HG03378 (cell line): ENCODE measurements around the gene SND1.
A peak's percentile ranks its signal among the peaks of the same experiment; 100 is the strongest.
"Not testable (repeated sequence)": the region's sequence is repeated elsewhere in the genome, so short reads cannot be mapped to it uniquely, and the experiment has no call there.

Source experiments
- ATAC-seq: cut with Tn5 transposase; IDR thresholded peaks from one replicate; pipeline ENCODE4 v1.9.1; 2021; ENCODE audit warnings: mild to moderate bottlenecking, moderate library complexity; ENCODE audit not compliant: unreplicated experiment

The SND1 gene

DNA sequence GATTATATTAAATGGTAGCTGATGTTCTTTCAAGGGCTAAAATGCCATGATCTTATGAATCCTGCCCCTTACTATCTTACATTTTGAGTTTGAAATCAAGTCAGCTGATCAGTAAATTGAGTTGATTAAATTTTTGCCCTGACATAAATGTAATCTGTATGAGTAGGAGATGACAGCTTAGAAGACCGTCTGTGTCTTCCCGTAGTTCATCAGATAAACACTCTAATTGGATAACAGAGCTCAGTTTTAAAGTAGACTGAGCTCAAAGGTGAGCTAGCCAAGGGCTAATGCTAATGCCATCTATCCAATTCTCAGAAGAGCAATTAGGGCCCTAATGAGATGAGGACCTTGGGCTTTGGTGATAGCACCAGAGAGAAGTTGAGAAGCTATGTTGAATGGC, 296.3 kb downstream of the SND1 start:
- ATAC-seq, result no peak

DNA sequence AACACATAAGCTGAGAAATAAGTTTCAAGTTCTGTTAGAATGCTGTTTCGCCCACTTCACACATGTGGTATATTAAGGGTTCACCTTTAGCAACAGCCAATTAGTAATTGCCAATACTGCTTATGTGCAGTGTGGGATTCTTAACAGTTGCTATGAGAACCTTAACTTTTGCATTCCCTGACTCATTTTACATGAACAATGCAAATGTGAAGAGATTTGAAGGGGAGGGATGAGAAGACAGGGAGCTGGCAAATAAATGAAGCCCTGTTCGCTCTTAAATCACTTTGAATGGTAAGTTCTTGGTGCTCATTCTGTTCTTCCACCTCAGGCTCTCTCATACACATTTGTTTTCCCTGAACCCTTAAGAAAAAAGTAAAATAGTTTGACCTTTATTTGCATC, 296.9 kb downstream of the SND1 start:
- no peak for ATAC-seq

DNA sequence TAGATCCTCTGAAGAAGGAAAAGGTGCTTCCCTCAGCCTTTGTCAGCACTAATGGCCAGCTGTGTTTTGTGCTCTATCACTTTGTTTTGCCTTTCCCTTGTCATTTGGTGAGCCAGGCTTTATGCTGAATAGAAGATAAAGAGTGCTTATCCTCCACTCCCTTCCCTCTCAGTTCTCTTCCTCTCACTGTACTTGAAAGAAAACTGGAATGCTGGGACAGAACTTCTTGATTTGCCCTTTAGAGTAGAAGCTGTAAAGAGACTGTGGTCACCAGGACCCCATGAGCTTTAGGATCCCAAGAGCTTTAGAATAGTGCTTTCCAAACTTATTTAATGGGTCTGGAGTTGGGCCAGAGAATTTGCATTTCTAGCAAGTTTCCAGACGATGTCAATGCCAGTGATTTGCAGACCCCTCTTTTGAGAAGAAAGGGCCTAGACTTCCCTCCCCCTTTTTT, 297.8 kb downstream of the SND1 start:
- ATAC-seq, result no peak

DNA sequence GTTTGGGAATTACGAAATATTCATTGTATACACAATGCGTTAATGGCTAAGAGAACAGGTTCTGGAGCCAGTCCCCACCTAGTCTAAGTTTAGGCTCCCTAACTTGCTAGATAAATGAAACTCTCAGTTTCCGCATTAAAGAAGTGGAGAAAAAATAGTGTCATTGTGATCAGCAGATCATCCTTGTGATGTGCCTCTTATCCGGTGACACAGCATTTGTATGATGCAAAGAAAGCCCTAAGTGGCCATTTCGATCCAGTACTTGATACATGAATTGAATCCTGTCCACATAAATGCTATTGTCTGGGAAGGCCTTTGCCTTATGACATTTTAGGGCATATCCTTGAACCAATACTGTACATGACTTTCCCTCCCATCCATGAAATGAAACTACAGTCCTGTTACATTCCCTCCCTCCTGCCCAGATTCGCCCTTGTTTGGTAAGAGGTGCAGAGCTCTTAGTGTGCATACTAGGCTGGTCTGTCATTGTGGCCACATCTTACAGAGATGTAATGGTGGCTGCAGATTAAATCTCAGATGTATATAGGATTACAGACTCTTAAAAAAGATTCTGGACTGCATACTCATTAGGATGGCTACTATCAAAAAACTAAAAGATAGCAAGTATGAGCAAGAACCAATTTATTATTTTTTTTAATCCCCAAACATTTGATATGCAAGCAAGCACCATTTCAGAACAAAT, 298.4 kb downstream of the SND1 start:
- ATAC-seq, result no peak

DNA sequence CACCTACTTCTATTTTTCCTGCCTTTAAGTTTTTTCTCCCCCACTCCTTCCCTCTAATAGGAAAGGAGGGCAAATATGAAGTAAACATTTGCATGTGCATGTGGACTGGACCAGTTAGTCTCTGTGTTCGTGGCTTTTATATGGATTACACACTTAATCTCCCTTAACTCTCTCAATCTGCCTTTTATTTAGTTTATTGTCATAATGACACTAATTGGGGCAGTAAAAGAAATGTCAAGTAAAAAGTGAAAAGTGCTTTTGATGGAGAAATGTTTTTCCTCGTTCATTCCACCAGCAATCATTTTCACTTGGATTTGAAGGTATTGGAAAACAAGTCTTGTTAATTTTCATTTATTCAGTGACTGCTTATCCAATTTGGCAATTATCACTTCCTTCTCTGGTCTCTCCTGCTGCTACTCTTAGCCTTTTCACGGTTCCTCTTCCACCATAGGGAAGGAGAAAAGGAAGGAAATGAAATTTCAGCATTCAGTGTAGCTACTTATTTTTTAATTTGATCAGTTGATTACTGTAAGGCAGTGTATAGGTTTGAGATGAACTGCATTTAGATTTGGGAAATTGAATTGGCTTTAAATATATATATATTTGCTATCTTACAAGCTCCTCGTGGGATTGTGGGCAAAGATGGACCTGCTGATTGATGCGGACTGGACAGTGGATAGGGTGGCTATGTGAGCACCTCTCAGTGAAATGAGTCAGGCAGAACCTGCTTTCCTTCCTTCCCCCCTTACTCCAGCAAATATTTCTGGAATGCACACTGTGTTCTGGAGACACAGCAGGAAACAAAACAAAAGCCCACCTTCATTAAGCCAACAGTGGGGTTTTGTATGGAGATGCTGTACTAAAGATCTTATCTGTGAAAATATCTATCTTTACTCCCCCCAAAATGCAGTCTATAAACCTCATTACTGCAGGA, 301.7 kb downstream of the SND1 start:
- no peak for ATAC-seq

DNA sequence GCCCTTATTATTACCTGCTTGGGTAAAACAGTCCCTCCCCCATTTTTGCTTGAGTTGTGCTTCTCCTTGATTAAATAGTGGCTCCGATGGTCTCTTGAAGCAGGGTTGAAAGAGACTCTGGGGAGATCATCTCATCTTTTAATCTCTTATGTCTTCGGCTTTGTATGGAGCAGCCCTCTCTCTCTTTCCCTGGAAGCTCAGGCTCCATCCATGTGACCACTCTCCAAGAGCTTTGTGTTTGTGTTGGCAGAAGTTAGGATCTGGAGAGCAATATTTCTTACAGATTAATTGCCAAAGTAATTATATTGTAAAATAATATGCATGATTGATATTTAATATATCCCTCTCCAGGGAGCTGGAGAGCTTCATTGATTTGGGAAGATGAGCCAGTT, 302.4 kb downstream of the SND1 start:
- ATAC-seq, result no peak

DNA sequence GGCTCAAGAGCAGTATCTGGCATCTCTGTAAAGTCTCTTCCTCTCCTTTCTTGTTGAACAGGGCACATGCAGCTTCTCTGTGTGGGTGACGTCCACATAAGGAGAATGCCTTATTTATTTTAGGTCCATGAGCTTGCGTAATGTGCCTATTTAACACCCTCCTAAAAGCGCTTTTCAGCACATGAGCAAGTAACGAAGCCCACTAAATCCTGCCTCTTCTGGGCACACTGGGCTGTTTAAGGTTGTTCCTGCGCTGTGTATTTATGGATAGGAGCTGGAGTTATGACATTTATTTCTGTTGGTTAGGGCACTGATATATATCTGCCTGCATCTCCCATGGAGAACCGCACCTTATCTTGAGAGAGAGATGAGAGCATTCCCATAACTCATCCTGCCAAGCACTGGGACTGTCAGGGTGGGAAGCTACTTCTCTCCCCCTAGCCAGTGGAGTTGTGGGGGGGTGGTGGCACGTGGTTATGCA, 303.1 kb downstream of the SND1 start:
- no peak for ATAC-seq

DNA sequence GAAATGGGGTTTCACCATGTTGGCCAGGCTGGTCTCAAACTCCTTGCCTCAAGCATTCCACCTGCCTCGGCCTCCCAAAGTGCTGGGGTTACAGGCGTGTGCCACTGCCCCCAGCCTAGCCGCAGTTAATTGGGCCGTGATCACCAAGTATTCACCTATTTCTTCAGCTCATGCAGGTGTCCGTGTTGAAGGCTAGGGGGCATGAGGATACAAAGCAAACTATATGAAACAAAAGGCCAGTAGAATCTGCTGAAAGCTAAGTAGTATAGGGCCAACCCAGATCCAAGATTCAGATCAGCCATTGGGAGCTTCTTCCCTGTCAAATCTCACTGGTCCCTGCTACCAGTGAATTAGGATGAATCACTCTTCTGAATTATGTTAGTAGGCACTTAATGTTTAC, 305.9 kb downstream of the SND1 start:
- no peak for ATAC-seq

DNA sequence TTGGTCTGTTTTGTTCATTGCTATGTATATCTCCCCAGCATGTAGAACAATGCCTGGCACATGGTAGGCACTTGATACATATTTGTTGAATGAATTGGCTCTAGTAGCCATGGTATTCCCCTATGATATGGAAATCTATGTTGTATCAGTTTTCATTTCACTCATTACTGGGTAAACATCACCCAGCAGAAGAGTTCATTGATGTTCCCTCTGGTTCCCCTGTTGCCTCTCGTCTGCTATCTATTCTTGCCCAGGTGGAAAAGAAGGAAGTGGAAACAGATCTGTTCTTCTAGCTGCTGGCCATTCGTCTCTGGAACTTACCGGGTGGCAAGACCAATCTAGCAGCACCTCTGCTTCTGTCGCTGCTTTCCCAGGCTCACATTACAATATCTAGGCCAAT, 307.8 kb downstream of the SND1 start:
- peak; percentile 96 for ATAC-seq

DNA sequence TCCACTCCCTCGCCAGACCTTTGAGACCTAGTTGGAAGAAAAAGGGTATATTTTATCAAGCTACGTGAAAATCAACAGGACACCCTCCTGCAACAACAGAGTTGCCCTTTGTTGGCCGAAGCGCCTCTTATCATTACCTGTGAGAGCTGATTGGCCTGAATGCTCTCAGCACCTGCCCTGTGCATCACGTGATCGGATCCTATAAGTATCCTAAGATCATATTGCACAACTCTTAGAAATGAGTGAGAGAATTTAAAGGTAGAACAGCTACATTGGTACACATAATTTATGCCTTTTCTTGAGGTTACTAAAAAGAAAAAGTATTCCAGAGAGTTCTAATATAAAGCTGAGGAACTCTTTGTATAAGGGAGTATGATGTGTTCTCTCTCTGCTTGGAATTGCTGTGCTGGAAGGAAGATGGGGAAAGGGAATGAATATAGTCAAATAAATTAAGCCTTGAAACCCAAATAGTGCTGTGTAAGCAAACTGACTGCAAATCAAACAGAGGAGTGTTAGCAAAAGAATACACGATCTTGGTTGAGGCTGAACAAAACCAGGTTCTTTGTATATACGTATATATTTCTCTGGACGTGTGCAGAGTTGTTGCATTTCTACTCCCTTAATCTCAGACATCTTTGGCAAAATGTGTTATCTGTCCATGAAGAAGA, 309.9 kb downstream of the SND1 start:
- no peak for ATAC-seq

DNA sequence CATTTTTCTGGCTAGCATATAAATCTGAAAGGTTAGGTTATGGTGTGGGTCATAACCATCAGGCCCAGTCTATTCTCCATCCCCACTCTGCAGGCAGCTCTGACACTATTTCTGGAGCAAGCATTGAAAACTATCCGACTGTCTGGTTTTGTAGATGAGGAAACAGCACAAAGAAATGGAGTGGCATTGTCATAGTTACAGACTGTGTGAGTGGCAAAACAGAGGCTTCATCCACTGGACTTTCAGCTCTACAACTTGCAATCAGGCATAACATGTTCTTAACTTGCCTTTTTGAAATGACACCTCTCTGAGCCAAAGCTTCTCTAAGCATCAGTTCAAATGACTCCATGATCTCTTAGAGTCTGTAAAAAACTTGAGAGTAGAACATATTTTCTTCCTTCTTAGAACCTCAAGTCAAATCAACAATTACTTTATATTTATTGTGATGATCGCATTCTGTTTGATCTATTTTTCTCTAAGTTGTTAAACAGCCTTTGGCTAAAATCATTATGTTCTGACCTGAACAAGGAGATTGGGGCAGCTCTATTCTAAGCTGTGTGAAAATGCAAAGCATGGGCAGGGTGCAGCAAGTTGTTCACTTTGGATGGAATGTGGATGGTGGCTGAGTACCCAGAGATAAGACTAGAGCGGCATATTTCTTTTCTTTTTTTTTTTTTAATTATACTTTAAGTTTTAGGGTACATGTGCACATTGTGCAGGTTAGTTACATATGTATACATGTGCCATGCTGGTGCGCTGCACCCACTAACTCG, 310.8 kb downstream of the SND1 start:
- ATAC-seq, result no peak

DNA sequence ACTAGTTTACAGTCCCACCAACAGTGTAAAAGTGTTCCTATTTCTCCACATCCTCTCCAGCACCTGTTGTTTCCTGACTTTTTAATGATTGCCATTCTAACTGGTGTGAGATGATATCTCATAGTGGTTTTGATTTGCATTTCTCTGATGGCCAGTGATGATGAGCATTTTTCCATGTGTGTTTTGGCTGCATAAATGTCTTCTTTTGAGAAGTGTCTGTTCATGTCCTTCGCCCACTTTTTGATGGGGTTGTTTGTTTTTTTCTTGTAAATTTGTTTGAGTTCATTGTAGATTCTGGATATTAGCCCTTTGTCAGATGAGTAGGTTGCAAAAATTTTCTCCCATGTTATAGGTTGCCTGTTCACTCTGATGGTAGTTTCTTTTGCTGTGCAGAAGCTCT, 311.9 kb downstream of the SND1 start:
- not testable (repeated sequence) for ATAC-seq

DNA sequence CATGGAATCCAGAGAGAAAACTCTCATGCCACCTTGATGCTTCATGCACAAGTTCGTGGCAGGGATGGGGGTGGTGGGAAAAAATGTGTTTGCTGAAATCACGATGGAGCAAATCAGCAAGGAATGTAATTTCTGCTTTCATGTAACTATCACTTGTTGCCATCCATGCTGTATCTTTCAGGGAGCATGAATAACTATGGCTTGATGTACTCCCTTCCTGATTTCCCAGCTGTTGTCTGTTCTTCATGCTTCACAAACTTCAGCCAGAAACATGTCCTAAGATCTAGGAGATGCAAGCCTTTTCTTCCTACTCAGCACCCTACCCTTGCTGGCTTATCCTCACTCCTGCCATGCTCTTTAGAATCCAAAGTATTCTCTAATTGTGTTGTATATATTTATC, 315.3 kb downstream of the SND1 start:
- ATAC-seq, result no peak

DNA sequence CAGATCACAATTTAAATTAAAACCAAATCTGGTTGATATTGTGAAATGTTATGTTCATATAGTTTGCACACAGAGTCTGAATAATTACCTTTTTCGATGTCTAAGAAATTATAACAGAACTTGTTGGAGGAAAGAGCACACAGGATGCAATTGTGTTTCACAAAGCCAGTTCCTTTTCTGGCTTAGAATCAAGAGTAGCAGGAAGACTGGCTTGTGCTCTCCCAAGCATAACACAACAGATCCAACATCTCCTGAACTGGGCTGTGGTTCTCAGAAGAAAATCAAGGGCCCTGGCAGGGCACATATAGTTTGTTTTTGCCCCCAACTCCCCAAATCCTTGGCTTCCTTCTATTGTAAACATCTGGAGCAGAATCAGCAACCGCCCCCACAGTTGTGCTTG, 316.6 kb downstream of the SND1 start:
- no peak for ATAC-seq

DNA sequence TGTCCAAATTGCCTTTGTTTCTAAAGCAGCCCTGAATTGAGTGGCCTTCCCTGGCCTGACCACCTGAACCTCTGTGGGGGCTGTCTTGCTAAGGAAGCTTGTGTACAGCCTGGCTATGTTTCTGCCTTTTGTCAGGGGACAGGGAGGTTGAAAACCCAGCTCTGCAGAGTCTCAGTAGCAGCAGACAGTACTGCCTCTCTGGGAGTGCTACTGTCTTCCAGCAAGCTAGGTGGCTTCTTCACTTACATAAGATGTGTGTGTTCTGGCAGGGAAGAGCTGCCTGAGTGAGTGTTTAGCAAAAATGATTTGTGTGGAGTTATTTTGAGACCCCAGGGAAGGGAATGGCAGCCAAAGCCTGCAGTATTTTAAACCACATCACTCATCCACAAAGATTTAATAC, 321.8 kb downstream of the SND1 start:
- no peak for ATAC-seq

DNA sequence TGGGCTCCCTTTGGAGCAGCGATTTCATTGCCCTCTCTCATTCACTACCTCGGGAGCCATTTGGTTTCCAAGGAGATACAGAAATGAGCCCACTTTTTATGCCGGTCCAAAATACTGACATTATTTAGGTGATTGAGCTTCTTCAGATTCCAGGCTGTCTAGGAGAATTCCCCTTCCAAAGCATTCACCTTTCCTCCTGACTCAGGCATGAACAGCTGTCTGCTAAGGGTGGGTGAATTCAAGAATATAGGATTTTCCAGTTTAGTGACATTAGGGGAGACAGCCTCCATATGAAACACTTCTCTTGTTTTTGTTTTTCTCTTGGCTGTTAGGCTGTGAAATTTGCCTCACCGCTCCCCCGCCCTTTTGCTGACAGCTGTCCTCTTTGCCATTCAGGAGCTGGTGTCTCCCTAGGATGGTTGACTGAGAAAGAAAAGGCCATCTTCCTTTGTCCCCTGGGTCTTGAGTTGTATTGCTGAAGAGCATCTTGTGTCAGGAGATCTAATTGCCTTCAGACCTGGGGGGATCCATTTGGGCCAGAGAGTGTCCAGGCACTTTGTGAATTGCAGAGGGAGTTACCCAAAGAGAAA, 322.5 kb downstream of the SND1 start:
- no peak for ATAC-seq

DNA sequence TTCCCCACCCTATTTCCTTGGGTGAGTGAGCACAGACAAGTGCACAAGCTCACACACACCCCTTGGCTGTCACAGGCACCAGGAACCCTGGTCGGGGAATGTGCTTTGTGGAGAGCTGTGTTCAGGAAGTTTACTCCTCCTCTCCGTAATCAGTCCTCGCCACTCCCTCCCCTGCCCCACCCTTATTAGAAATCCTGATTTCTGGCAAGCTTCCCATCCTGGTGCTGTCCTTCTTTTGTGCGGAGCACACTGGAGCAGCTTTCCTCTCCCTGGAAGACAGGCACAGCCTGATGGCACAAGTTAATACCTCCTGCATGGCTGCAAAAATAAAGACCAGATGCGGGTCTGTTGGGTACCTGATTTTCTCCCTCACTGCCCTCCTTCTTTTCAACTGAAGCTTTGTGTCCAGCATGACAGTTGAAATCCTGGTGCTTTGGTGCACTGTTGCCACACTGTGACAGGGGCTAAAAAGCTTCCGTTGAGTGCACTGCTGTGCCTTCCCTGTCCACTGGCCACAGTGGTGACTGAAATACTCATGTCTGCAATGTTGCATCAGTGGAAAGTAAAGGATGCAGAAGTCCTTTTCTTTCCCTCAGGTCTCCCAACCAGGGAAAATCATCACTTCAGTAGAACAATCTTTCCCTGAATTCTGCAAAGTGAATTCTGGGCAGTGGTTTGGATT, 324.2 kb downstream of the SND1 start:
- no peak for ATAC-seq

DNA sequence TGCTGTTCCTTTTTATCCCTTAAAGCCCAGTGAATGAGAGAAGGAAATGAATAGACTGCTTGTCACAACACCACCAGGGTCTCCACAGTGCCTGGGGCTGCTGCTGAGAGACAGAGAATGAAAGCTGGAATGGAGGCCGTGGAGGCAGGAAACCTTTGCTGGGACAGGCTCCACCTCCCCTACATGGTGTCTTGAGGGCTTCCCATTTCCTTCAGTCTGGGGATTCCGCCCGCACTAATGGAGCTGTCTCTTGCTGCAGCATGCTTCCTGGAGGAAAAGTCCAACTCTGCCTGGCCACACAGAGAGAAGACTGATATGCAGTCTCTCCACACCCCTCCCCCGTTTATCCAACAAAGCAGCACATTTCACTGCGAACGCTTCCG, 324.7 kb downstream of the SND1 start:
- no peak for ATAC-seq

DNA sequence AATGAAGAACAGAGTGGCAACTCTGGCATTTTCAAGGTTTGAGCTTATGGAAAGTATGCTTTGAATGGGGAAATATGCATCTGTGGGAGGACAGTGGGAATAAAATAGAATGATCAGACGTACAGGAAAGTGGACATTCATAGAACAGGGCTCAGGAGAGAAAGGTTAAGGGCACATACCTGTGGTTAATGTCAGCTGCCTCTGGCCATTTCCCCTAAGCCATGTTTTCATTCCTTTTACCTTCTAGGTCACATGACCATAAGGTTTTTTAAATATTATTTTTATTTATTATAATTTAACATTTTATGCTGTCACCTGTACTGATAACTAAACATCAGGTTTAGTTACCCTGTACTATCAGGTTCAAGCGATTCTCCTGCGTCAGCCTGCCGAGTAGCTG, 326.4 kb downstream of the SND1 start:
- no peak for ATAC-seq
